Liver (tissue), 9 donors: Measurements from ENCODE around the gene SRRM1. TPM values are rescaled to one million over a fixed set of nuclear protein-coding genes. Genes with fewer than 3 reads are reported as not detected.

Experiments
- DNase-seq: peaks from one replicate; pipeline ENCODE4 v3.0.0-alpha.2; 2017; ENCODE audit warnings: low spot score
- H3K27ac ChIP-seq, 2 donors: one replicate each; pipeline ENCODE4 v1.7.0; 2013; ENCODE audit warnings: inconsistent platforms in 2 of 2, low read length in 2 of 2, control low read depth in 1 of 2, low read depth in 1 of 2, mild to moderate bottlenecking in 1 of 2
- H3K27me3 ChIP-seq, 4 donors: one replicate each; pipeline versions ENCODE4 v1.6.1 to v1.7.0; 2013; ENCODE audit warnings: low read length in 3 of 4, inconsistent platforms in 1 of 4, mild to moderate bottlenecking in 1 of 4, moderate library complexity in 1 of 4; ENCODE audit not compliant: control insufficient read depth in 4 of 4, insufficient read depth in 4 of 4
- H3K36me3 ChIP-seq, 4 donors: one replicate each; pipeline versions ENCODE4 v1.6.1 to v1.7.0; 2013; ENCODE audit warnings: low read length in 3 of 4, mild to moderate bottlenecking in 3 of 4, low read depth in 1 of 4, moderate library complexity in 1 of 4; ENCODE audit not compliant: control insufficient read depth in 4 of 4, insufficient read depth in 3 of 4
- H3K4me1 ChIP-seq, 4 donors: one replicate each; pipeline versions ENCODE4 v1.6.1 to v1.7.0; 2013; ENCODE audit warnings: low read length in 3 of 4, mild to moderate bottlenecking in 3 of 4, moderate library complexity in 1 of 4; ENCODE audit not compliant: control insufficient read depth in 4 of 4, insufficient read depth in 4 of 4
- H3K4me3 ChIP-seq, 3 donors: one replicate each; pipeline versions ENCODE4 v1.6.1 to v1.7.0; 2013; ENCODE audit warnings: low read length in 3 of 3, control low read depth in 1 of 3, low read depth in 1 of 3, mild to moderate bottlenecking in 1 of 3
- H3K9ac ChIP-seq, 2 donors: one replicate each; pipeline ENCODE4 v1.7.0; 2013; ENCODE audit warnings: low read length in 2 of 2, mild to moderate bottlenecking in 2 of 2, moderate library complexity in 2 of 2, control low read depth in 1 of 2, low read depth in 1 of 2
- H3K9me3 ChIP-seq, 4 donors: one replicate each; pipeline versions ENCODE4 v1.6.1 to v1.7.0; 2013; ENCODE audit warnings: low read length in 3 of 4; ENCODE audit not compliant: control insufficient read depth in 4 of 4
- EGR1 ChIP-seq, 2 donors: IDR thresholded peaks; 2 replicates each; pipeline ENCODE4 v1.6.1; 2016 to 2018; ENCODE audit warnings: antibody characterized with exemption in 2 of 2, low read depth in 2 of 2
- FOXA1 ChIP-seq: IDR thresholded peaks from 2 replicates; pipeline ENCODE4 v1.6.1; 2016; ENCODE audit warnings: antibody characterized with exemption
- FOXA2 ChIP-seq: IDR thresholded peaks from 2 replicates; pipeline ENCODE4 v1.6.1; 2016; ENCODE audit warnings: antibody characterized with exemption
- GABPA ChIP-seq, 2 donors: IDR thresholded peaks in 1 of 2; conservative IDR thresholded peaks in 1 of 2; 2 replicates each; pipeline ENCODE4 v1.6.1; 2016; ENCODE audit warnings: antibody characterized with exemption in 2 of 2, mild to moderate bottlenecking in 1 of 2, moderate library complexity in 1 of 2
- HNF4A ChIP-seq, 2 donors: conservative IDR thresholded peaks; 2 replicates each; pipeline ENCODE4 v1.6.1; 2016; ENCODE audit warnings: antibody characterized with exemption in 2 of 2, mild to moderate bottlenecking in 2 of 2
- HNF4G ChIP-seq: IDR thresholded peaks from 2 replicates; pipeline ENCODE4 v1.6.1; 2016; ENCODE audit warnings: antibody characterized with exemption
- JUND ChIP-seq, 2 donors: IDR thresholded peaks; 2 replicates each; pipeline ENCODE4 v1.6.1; 2016; ENCODE audit warnings: antibody characterized with exemption in 2 of 2
- NR2F2 ChIP-seq: IDR thresholded peaks from 2 replicates; pipeline ENCODE4 v1.6.1; 2016; ENCODE audit warnings: antibody characterized with exemption
- RAD21 ChIP-seq, 2 donors: IDR thresholded peaks; 2 replicates each; pipeline ENCODE4 v1.6.1; 2016; ENCODE audit warnings: antibody characterized with exemption in 2 of 2, mild to moderate bottlenecking in 2 of 2
- RXRA ChIP-seq, 2 donors: IDR thresholded peaks; 2 replicates each; pipeline ENCODE4 v1.6.1; 2017 to 2018; ENCODE audit warnings: antibody characterized with exemption in 2 of 2, mild to moderate bottlenecking in 1 of 2
- SP1 ChIP-seq: IDR thresholded peaks from 2 replicates; pipeline ENCODE4 v1.6.1; 2018; ENCODE audit warnings: antibody characterized with exemption, mild to moderate bottlenecking
- TAF1 ChIP-seq: conservative IDR thresholded peaks from 2 replicates; pipeline ENCODE4 v1.6.1; 2016; ENCODE audit warnings: antibody characterized with exemption, mild to moderate bottlenecking
- YY1 ChIP-seq: IDR thresholded peaks from 2 replicates; pipeline ENCODE4 v1.6.1; 2016; ENCODE audit warnings: antibody characterized with exemption, mild to moderate bottlenecking
- WGBS: extraction: QIAGEN DNeasy Blood & Tissue Kit; methylation state at CpG from one replicate; pipeline ENCODE4 v1.1.7; 2013; 5-methylcytosine and 5-hydroxymethylcytosine counted together
- polyA plus RNA-seq, 2 donors: library from polyadenylated mRNA; stranded (reverse) in 1 of 2; unstranded in 1 of 2; fragments of 200-250 nt in 1 of 2; fragments of >200 nt in 1 of 2; fragmentation: Nextera tagmentation in 1 of 2; extraction: Ambion mirVana in 1 of 2; gene quantifications; one replicate each; pipeline versions ENCODE4 v1.2.1 to v1.2.3, GENCODE V29; 2013 to 2015
- total RNA-seq, 2 donors: library from RNA; depleted of rRNA; stranded (reverse); fragments of >200 nt; gene quantifications; one replicate each; pipeline ENCODE4 v1.2.3, GENCODE V29; 2014
- TF ChIP-seq, protein P1 (sequence below): IDR thresholded peaks from 2 replicates; pipeline ENCODE4 v1.6.1; 2016; ENCODE audit warnings: antibody characterized with exemption
- TF ChIP-seq, protein P2 (sequence below): fragments of 150-350 bp; IDR thresholded peaks from 2 replicates; pipeline ENCODE4 v1.5.1; 2017; ENCODE audit warnings: improper control_type of control experiment, low read depth, low read length; ENCODE audit not compliant: missing input control
- TF ChIP-seq, protein P3 (sequence below): IDR thresholded peaks from 2 replicates; pipeline ENCODE4 v1.6.1; 2016; ENCODE audit warnings: antibody characterized with exemption
- TF ChIP-seq, protein P4 (sequence below): IDR thresholded peaks from 2 replicates; pipeline ENCODE4 v1.6.1; 2016; ENCODE audit warnings: antibody characterized with exemption
- donor health status: healthy.
- donor health status: healthy.
- donor health status: healthy.
- donor health status: healthy.
- donor health status: healthy.

SRRM1 gene
- total and polyA plus RNA-seq, 4 donors = 18.4 to 66.0 (median 31.6) TPM

DNA sequence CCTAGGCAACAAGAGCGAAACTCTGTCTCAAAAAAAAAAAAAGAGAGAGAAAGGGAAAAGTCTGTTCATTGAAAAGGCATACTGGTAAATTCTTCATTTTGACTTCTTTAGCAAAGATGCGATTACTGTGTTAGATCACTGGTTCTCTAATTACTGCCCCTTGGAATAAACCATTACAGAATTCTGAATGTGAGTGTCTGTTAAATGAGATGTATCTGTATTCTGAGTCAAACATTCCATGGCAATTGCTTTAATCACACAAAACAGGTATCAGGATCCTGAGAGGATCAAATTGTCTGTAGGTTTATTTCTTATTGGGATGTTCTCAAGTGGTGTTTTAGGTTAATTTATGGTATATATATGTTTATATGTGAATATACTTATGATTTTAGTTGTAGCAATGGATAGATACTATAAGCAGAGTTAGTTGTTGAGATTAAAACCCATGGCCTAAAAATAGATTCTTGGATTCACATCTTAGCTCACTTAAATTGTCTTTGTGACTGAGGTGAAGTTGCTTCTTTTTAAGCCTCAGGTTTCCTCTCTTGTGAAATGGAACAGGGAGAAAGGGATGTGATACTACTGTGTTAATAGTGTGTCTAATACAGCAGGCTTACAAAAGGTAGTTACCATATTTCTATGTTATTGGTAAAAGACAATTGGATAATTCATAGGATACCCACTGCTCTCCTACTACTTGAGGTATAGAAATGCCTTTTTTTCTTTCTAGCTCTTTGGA lies 16.2 kb downstream of the SRRM1 start:
- H3K27ac ChIP-seq = no peak overlapping the region
- no peaks in the 10 kb centered on the region for H3K27me3 ChIP-seq
- H3K9me3 ChIP-seq = no peaks in the 10 kb centered on the region
- H3K4me1 ChIP-seq = peaks cover 0 to 14% (median 4%) of the 10 kb centered on the region in 4 donors
- H3K36me3 ChIP-seq = peaks cover 20 to 86% (median 78%) of the 10 kb centered on the region in 4 donors
- H3K9ac ChIP-seq = no peak overlapping the region
- WGBS = 97% methylated on average over 2 of the region's 2 CpGs
- DNase-seq = no peak
- TF ChIP-seq, protein P1, sequence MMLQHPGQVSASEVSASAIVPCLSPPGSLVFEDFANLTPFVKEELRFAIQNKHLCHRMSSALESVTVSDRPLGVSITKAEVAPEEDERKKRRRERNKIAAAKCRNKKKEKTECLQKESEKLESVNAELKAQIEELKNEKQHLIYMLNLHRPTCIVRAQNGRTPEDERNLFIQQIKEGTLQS = no peak
- TF ChIP-seq, protein P2, sequence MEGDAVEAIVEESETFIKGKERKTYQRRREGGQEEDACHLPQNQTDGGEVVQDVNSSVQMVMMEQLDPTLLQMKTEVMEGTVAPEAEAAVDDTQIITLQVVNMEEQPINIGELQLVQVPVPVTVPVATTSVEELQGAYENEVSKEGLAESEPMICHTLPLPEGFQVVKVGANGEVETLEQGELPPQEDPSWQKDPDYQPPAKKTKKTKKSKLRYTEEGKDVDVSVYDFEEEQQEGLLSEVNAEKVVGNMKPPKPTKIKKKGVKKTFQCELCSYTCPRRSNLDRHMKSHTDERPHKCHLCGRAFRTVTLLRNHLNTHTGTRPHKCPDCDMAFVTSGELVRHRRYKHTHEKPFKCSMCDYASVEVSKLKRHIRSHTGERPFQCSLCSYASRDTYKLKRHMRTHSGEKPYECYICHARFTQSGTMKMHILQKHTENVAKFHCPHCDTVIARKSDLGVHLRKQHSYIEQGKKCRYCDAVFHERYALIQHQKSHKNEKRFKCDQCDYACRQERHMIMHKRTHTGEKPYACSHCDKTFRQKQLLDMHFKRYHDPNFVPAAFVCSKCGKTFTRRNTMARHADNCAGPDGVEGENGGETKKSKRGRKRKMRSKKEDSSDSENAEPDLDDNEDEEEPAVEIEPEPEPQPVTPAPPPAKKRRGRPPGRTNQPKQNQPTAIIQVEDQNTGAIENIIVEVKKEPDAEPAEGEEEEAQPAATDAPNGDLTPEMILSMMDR = no peak
- no peak for TF ChIP-seq RAD21 (IDR thresholded peaks at IDR 0.05)
- TF ChIP-seq YY1 = no peak
- no peak for TF ChIP-seq FOXA2
- TF ChIP-seq, protein P3, sequence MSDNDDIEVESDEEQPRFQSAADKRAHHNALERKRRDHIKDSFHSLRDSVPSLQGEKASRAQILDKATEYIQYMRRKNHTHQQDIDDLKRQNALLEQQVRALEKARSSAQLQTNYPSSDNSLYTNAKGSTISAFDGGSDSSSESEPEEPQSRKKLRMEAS = no peak
- TF ChIP-seq FOXA1 = no peak
- TF ChIP-seq NR2F2 = no peak
- TF ChIP-seq GABPA (IDR thresholded peaks at IDR 0.05 in 1 of 2, conservative IDR thresholded peaks at IDR 0.05 in 1 of 2) = no peak
- no peak for TF ChIP-seq EGR1 (IDR thresholded peaks at IDR 0.05; ENCODE audit: low read depth in 2 of 2)
- H3K4me3 ChIP-seq = no peak overlapping the region

DNA sequence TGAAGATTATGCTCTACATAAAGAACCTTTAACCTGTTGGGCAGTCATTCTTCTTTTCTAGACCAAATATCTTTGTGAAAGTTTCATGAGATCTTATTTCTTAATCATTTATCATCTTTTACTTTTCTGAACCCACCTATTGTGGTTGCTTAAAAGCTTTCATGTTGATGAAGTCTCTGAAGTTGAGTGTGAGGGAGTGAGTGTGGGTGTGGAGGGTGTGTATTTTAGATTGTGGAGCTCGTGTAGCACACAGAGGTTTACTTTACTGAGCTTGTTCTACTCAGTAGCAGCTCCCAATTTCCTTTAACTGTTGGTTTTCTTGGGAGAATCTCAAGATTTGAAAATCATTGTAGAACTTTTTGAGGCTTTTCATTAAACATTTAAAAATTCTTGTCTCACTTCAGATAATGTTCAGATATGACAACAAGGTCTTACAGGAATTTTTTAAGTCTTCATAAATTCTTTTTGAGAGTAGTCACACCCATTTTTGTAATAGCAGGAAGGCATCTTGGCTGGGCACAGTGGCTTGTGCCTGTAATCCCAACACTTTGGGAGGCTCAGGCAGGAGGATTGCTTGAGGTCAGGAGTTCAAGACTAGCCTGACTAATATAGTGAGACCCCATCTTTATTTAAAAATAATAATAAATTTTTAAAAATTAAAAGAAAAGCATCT lies 17.0 kb downstream of the SRRM1 start:
- no peaks in the 10 kb centered on the region for H3K27me3 ChIP-seq
- no peak overlapping the region for H3K4me3 ChIP-seq
- 55% methylated on average over 1 of the region's 1 CpG for WGBS
- no peaks in the 10 kb centered on the region for H3K9me3 ChIP-seq
- TF ChIP-seq HNF4G (no peak), FOXA1 (no peak), FOXA2 (no peak), GABPA (IDR thresholded peaks at IDR 0.05 in 1 of 2, conservative IDR thresholded peaks at IDR 0.05 in 1 of 2) (no peak)
- TF ChIP-seq, protein P3 = no peak
- TF ChIP-seq, protein P1 = no peak
- H3K9ac ChIP-seq = no peak overlapping the region
- DNase-seq = no peak
- peaks cover 1 to 14% (median 4%) of the 10 kb centered on the region in 4 donors for H3K4me1 ChIP-seq
- H3K27ac ChIP-seq = no peak overlapping the region
- peaks cover 22 to 81% (median 75%) of the 10 kb centered on the region in 4 donors for H3K36me3 ChIP-seq

DNA sequence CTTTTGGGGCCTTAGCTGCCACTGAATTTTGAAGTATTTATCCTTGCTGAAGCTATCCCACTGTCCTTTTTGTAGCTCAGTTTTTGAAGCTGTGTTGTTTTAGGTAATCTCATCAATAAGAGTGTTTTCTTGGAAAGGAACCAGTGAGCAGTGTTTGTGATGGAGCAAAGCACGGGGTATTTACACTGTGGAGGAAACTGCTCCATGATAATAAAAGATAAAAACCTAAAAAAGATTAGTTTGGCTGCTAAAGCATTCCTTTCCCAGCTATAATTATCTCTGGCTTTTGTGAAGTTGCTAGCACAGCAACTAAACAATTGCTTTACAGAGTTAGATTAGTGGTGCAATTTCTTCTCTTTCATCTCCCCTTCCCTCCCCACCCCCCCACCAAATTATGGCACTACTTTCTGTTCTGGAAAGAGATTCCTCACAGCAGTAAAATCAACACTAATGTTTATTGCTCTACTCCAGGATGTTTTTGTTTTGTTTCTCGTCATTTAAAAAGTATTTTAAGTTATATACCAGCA lies 21.5 kb downstream of the SRRM1 start:
- Histone ChIP-seq H3K36me3 (peaks cover 25 to 85% (median 80%) of the 10 kb centered on the region in 4 donors), H3K9me3 (no peaks in the 10 kb centered on the region), H3K9ac (no peak overlapping the region), H3K27ac (no peak overlapping the region), H3K4me1 (peaks cover 0 to 1% (median 0%) of the 10 kb centered on the region in 4 donors), H3K27me3 (no peaks in the 10 kb centered on the region), H3K4me3 (no peak overlapping the region)
- DNase-seq = no peak
- 69% methylated on average over 2 of the region's 2 CpGs for WGBS
- TF ChIP-seq, protein P4, sequence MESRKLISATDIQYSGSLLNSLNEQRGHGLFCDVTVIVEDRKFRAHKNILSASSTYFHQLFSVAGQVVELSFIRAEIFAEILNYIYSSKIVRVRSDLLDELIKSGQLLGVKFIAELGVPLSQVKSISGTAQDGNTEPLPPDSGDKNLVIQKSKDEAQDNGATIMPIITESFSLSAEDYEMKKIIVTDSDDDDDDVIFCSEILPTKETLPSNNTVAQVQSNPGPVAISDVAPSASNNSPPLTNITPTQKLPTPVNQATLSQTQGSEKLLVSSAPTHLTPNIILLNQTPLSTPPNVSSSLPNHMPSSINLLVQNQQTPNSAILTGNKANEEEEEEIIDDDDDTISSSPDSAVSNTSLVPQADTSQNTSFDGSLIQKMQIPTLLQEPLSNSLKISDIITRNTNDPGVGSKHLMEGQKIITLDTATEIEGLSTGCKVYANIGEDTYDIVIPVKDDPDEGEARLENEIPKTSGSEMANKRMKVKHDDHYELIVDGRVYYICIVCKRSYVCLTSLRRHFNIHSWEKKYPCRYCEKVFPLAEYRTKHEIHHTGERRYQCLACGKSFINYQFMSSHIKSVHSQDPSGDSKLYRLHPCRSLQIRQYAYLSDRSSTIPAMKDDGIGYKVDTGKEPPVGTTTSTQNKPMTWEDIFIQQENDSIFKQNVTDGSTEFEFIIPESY = no peak
- TF ChIP-seq, protein P1 = no peak
- TF ChIP-seq RAD21 (IDR thresholded peaks at IDR 0.05) (no peak), YY1 (no peak), FOXA1 (no peak), SP1 (no peak), HNF4A (conservative IDR thresholded peaks at IDR 0.05) (no peak), HNF4G (no peak), GABPA (IDR thresholded peaks at IDR 0.05 in 1 of 2, conservative IDR thresholded peaks at IDR 0.05 in 1 of 2) (no peak), TAF1 (no peak), JUND (IDR thresholded peaks at IDR 0.05) (no peak), FOXA2 (no peak), NR2F2 (no peak), EGR1 (IDR thresholded peaks at IDR 0.05; ENCODE audit: low read depth in 2 of 2) (no peak), RXRA (IDR thresholded peaks at IDR 0.05) (no peak)
- TF ChIP-seq, protein P3 = no peak
